Stomach (tissue), 9 donors: ENCODE measurements around the gene MRPS18B. TPM values are rescaled to one million over a fixed set of nuclear protein-coding genes. Genes with fewer than 3 reads are reported as not detected.

Experiments
- DNase-seq, 2 donors: peaks; one replicate each; pipeline versions ENCODE4 v3.0.0 to v3.0.0-alpha.2; 2013 to 2019
- H3K27ac ChIP-seq, 5 donors: fragments of 200-600 bp in 4 of 5; sonication (generic) in 4 of 5; one replicate each; pipeline ENCODE4 v1.5.1; 2013 to 2019; ENCODE audit warnings: mild to moderate bottlenecking in 1 of 5, moderate library complexity in 1 of 5
- H3K27me3 ChIP-seq, 3 donors: fragments of 200-600 bp; sonication (generic); one replicate each; pipeline ENCODE4 v1.5.1; 2017 to 2019; ENCODE audit warnings: mixed run types in 1 of 3
- H3K36me3 ChIP-seq, 4 donors: fragments of 200-600 bp; sonication (generic); 1 replicate in 3 of 4; 2 replicates in 1 of 4; pipeline ENCODE4 v1.5.1; 2016 to 2019
- H3K4me1 ChIP-seq, 4 donors: fragments of 200-600 bp; sonication (generic); one replicate each; pipeline ENCODE4 v1.5.1; 2016 to 2019
- H3K4me3 ChIP-seq, 4 donors: fragments of 200-600 bp; sonication (generic) in 3 of 4; one replicate each; pipeline ENCODE4 v1.5.1; 2016 to 2019; ENCODE audit warnings: mild to moderate bottlenecking in 1 of 4
- H3K9me3 ChIP-seq, 4 donors: fragments of 200-600 bp; sonication (generic); one replicate each; pipeline ENCODE4 v1.5.1; 2016 to 2019
- CTCF ChIP-seq, 7 experiments: fragments of 450-650 bp in 4 of 7; fragments of 200-600 bp in 3 of 7; sonication (generic) in 3 of 7; IDR thresholded peaks; one replicate each; pipeline ENCODE4 v1.5.1; 2016 to 2019; ENCODE audit warnings: antibody characterized with exemption in 7 of 7, control low read depth in 2 of 7, mild to moderate bottlenecking in 1 of 7
- EP300 ChIP-seq: sonication (generic); formaldehyde crosslinking; IDR thresholded peaks from one replicate; pipeline ENCODE4 v1.6.1; 2017; ENCODE audit warnings: antibody characterized with exemption
- POLR2A ChIP-seq, 4 donors: fragments of 450-650 bp; IDR thresholded peaks; one replicate each; pipeline ENCODE4 v1.6.1; 2016; ENCODE audit warnings: antibody characterized with exemption in 4 of 4, control low read depth in 2 of 4, mild to moderate bottlenecking in 1 of 4, moderate library complexity in 1 of 4
- POLR2AphosphoS5 ChIP-seq, 3 donors: sonication (generic); formaldehyde crosslinking; IDR thresholded peaks; one replicate each; pipeline ENCODE4 v1.6.1; 2016; ENCODE audit warnings: antibody characterized with exemption in 3 of 3
- WGBS, 5 donors: extraction: QIAGEN DNeasy Blood & Tissue Kit in 3 of 5; methylation state at CpG; one replicate each; pipeline versions ENCODE4 v1.1.5 to v1.1.7; 2013 to 2018; 5-methylcytosine and 5-hydroxymethylcytosine counted together
- intact Hi-C: fragments of 100-400 bp; cut with DNase I; formaldehyde crosslinking; loops from one replicate; pipeline ENCODE4 v1.15.1; 2023; ENCODE audit warnings: low total_unique reads
- polyA plus RNA-seq, 3 donors: library from polyadenylated mRNA; stranded (reverse); fragments of 200-250 nt; gene quantifications; one replicate each; pipeline ENCODE4 v1.2.3, GENCODE V29; 2013
- total RNA-seq, 5 donors: library from RNA; depleted of rRNA; stranded (reverse); fragments of >200 nt; gene quantifications; one replicate each; pipeline versions ENCODE4 v1.1.0 to v1.2.3, GENCODE V29; 2014 to 2016
- donor health status: healthy with polysubstance abuse.
- donor health status: Bipolar disorder and iron deficiency.
- donor health status: healthy.

Gene MRPS18B
- total and polyA plus RNA-seq, 8 donors, result 6.4 to 71.2 (median 44.4) TPM

GRCh38 chr6:30570740-30571074 is 46.9 kb upstream of the MRPS18B start:
- no peak for TF ChIP-seq POLR2A (IDR thresholded peaks at IDR 0.05)
- intact Hi-C loops, result no loop called here
- peaks cover 0 to 16% (median 0%) of the 10 kb centered on the region in 4 donors for H3K36me3 ChIP-seq
- peak overlapping the region; percentile 65 to 87 (median 76) for H3K4me3 ChIP-seq
- H3K27ac ChIP-seq, result peak overlapping the region; percentile 89 to 96 (median 92)
- H3K4me1 ChIP-seq, result peaks cover 32 to 66% (median 52%) of the 10 kb centered on the region in 4 donors
- H3K27me3 ChIP-seq, result no peaks in the 10 kb centered on the region
- 0 to 2% (median 1%) methylated on average over 18 of the region's 18 CpGs for WGBS, 5 donors
- no peaks in the 10 kb centered on the region for H3K9me3 ChIP-seq
- DNase-seq, result no peak

GRCh38 chr6:30571075-30571761 is 46.4 kb upstream of the MRPS18B start, which contains the start of gene ABCF1:
TSS of gene ABCF1 (plus strand) at chr6:30571442. CDS start at chr6:30571488, 46 bp downstream.
- peak; percentile 100 for DNase-seq
- H3K4me1 ChIP-seq, result peaks cover 32 to 69% (median 53%) of the 10 kb centered on the region in 4 donors
- H3K9me3 ChIP-seq, result no peaks in the 10 kb centered on the region
- no peaks in the 10 kb centered on the region for H3K27me3 ChIP-seq
- intact Hi-C loops, result no loop called here
- H3K4me3 ChIP-seq, result peak within 1 kb of the TSS; percentile 65 to 87 (median 76)
- 0 to 1% (median 0%) methylated on average over 45 to 59 of the region's 59 CpGs for WGBS, 5 donors
- no peak for TF ChIP-seq EP300
- TF ChIP-seq POLR2A (IDR thresholded peaks at IDR 0.05), result peak in 1 of 4 donors; percentile 38
- TF ChIP-seq POLR2AphosphoS5 (IDR thresholded peaks at IDR 0.05), result peak; percentile 87 to 97 (median 96)
- TF ChIP-seq CTCF (IDR thresholded peaks at IDR 0.05), result no peak
- H3K36me3 ChIP-seq, result peaks cover 0 to 19% (median under 1%) of the 10 kb centered on the region in 4 donors
- H3K27ac ChIP-seq, result peak within 1 kb of the TSS; percentile 89 to 96 (median 93)

- intact Hi-C loops, result no loop called here
- H3K27ac ChIP-seq, result peak overlapping the region; percentile 89 to 96 (median 93)
- 0 to 1% (median 0%) methylated on average over 8 of the region's 8 CpGs for WGBS, 5 donors
- peaks cover 0 to 23% (median 5%) of the 10 kb centered on the region in 4 donors for H3K36me3 ChIP-seq
- H3K4me1 ChIP-seq, result peaks cover 32 to 69% (median 53%) of the 10 kb centered on the region in 4 donors
- H3K9me3 ChIP-seq, result no peaks in the 10 kb centered on the region
- no peak for DNase-seq
- TF ChIP-seq POLR2AphosphoS5 (IDR thresholded peaks at IDR 0.05) (no peak), CTCF (IDR thresholded peaks at IDR 0.05) (no peak), POLR2A (IDR thresholded peaks at IDR 0.05) (no peak), EP300 (no peak)
- H3K27me3 ChIP-seq, result no peaks in the 10 kb centered on the region
- peak overlapping the region; percentile 65 to 87 (median 76) for H3K4me3 ChIP-seq
Measured at GRCh38 chr6:30571762-30572082, 45.9 kb upstream of the MRPS18B start.

- intact Hi-C loops, result no loop called here
- Histone ChIP-seq H3K4me3 (peak overlapping the region; percentile 65 to 87 (median 76)), H3K36me3 (peaks cover 0 to 27% (median 9%) of the 10 kb centered on the region in 4 donors), H3K27ac (peak overlapping the region in 4 of 5 donors; percentile 89 to 96 (median 92)), H3K9me3 (no peaks in the 10 kb centered on the region), H3K27me3 (no peaks in the 10 kb centered on the region), H3K4me1 (peaks cover 32 to 69% (median 53%) of the 10 kb centered on the region in 4 donors)
- no peak for TF ChIP-seq EP300
- DNase-seq, result no peak
Measured at GRCh38 chr6:30572148-30572547, 45.5 kb upstream of the MRPS18B start.

- H3K27ac ChIP-seq, result peak overlapping the region in 1 of 5 donors; percentile 21
- H3K4me1 ChIP-seq, result peaks cover 32 to 67% (median 52%) of the 10 kb centered on the region in 4 donors
- no peak for DNase-seq
- intact Hi-C loops, result no loop called here
- no peak for TF ChIP-seq EP300
- TF ChIP-seq POLR2A (IDR thresholded peaks at IDR 0.05), result no peak
- no peak for TF ChIP-seq POLR2AphosphoS5 (IDR thresholded peaks at IDR 0.05)
- no peak for TF ChIP-seq CTCF (IDR thresholded peaks at IDR 0.05)
- 43 to 58% (median 48%) methylated on average over 4 of the region's 4 CpGs for WGBS, 5 donors
- H3K36me3 ChIP-seq, result peaks cover 9 to 37% (median 19%) of the 10 kb centered on the region in 4 donors
- H3K4me3 ChIP-seq, result peak overlapping the region in 1 of 4 donors; percentile 87
- H3K27me3 ChIP-seq, result no peaks in the 10 kb centered on the region
- H3K9me3 ChIP-seq, result no peaks in the 10 kb centered on the region
Measured at GRCh38 chr6:30573113-30573512, 44.5 kb upstream of the MRPS18B start.
